HG03439 (cell line): Measurements from ENCODE around the gene PPP2R1B.

Source experiments
- ATAC-seq: cut with Tn5 transposase; IDR thresholded peaks from one replicate; pipeline ENCODE4 v1.9.1; 2021; ENCODE audit warnings: mild to moderate bottlenecking, moderate library complexity; ENCODE audit not compliant: unreplicated experiment

PPP2R1B gene

DNA sequence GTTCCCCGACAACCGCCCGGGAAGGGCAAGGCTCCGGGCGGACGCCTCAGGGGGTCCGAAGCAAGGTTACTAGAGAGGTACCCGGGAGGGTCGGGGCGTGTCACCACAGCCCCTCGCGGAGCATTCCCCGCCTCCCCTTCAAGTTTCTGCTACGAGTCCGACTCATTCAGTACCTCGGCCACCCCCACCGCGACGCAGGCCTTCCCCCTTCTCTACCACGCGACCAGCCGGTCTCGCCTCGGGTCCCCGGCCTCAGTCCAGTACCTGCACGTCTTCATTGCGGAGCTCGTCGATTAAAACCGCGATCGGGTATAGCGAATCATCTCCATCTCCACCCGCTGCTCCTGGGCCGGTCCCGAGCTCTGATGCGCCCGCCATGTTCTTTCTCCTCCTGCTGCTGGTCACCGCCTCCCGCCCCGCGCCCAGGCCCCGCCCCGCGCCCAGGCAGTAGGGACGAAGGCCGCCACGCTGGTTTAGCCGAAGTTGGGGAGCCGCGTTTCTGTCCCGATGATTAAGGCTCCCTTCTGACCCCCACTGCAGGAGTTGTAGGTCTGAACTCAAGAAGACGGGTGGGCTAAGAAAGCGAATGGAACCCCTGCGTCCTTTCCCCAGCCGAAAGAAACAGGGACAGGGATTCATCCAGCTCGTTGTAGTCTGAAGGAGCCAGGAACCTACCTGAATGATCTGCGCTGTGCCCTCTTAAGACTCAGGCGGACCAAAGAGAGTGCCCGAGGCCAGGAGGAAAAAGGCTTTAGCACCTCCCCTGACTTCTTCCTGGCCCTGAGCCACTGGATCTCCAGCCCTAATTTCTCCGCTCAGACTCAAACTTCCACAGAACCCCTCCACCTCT, at the start of gene PPP2R1B:
PPP2R1B (minus strand) TSS at position 406 of the 850 bp plus-strand sequence; CDS start at position 378, 28 bp downstream.
- ATAC-seq, result peak; percentile 86

DNA sequence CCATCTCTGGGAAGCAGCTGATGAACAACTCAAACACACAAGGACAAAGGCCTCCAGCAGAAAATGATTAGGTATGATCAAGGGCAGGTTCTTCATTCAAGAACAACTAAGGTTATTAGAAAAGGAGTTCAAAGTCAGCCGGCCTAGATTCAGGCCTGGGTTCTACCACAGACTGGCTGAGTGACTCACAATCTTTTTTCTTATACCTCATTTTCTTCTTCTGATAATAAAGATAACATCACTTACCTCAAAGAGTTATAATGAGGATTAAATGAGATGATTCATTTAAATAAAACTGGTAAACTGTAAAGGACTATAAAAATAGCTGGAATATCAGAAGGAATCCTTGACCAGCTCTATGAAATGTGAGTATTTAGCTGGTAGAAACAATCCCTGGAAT, 49.3 kb upstream of the PPP2R1B start:
- no peak for ATAC-seq

DNA sequence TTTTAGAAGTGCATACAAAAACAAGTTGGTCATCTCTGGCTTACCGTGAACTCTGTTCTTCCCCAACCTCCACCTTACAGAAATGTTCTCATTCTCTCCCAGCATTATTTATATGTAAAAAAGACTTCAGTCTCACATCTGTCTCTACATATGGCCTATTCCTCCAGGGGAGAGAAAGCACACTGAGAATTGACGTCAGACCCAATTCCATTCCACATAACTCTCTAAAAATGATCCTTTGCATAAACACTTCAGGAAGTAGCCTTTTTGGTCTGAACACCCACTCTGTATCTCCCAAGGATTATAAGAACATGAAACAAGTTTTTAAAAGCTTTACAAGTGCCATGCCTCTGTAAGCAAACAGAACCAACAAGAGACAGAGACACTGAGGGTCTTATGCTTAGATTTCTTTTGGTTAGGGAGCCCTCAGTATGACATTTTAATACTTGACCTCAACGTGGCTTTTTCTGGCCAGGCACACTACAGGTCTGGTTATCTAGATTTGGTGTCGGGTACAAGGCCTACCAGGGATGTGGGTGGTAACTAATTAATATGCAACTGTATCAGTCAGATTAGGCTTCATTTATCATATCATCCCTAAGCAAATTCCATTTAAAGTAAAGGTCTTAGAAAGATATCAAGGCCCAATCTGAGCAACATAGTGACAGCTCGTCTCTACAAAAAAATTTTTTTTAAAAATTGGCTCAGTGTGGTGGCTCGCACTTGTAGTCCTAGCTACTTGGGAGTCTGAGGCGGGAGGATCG, 48.5 kb upstream of the PPP2R1B start:
- ATAC-seq, result no peak

DNA sequence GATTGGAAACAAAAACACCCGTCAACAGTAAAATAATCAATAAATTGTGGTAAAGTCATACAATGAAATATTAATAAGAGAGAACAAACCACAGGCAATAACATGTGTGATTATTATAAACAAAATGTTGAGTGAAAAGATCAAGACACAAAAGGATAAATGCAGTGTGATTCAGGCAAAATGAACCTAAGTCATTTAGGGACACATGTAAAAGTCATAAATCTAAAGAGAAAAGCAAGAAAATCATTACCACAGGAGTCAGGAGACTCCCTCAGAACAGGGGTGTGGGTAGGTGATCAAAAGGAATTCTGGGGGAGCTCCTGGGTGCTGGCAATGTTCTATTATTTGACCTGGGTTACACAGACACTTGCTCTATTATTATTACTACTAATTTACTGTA, 47.9 kb upstream of the PPP2R1B start:
- no peak for ATAC-seq

DNA sequence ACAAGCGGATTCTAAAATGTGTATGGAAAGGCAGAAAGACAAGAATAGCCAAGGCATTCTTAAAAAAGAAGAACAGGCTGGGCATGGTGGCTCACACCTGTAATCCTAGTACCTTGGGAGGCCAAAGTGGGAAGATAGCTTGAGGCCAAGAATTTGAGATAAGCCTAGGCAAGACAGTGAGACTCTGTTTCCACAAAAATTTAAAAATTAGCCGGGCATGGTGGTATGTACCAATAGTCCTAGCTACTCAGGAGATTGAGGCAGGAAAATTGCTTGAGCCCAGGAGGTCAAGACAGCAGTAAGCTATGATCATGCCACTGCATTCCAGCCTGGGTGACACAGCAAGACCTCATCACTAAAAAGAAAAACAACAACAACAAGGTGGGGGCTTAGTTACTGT, 46.0 kb upstream of the PPP2R1B start:
- no peak for ATAC-seq

DNA sequence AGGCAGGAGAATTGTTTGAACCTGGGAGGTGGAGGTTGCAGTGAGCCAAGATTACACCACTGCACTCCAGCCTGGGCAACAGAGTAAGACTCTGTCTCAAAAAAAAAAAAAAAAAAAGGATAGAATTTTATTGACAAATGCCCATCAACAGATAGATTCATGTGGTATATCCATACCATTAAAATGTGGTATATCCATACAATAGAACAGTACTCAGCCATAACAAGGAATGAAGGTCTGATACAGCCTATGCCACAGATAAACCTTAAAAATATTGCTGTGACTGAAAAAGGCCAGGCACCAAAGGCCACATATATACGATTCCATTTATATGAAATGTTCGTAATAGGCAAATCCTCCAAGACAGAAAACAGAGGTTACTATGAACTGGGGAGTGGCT, 45.3 kb upstream of the PPP2R1B start:
- ATAC-seq, result no peak

DNA sequence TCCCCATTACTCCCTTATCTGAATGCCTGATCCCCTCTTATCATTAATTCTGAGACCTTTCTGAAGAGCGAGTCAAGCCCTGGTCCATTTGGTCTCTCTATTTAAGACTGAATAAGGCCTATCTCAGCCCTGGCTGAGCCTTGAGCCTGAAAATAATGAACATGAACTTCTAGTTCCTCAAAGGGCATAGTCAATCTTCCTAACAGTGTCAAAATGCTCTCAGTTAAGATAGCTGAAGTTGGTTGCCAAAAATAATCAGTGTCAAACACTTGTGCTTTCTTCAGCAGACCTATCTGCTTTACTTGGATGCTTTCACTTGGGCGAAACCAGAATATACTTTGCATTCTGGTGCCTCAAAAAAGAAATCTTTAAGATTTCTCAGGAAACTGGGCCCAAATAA, 42.6 kb upstream of the PPP2R1B start:
- no peak for ATAC-seq

DNA sequence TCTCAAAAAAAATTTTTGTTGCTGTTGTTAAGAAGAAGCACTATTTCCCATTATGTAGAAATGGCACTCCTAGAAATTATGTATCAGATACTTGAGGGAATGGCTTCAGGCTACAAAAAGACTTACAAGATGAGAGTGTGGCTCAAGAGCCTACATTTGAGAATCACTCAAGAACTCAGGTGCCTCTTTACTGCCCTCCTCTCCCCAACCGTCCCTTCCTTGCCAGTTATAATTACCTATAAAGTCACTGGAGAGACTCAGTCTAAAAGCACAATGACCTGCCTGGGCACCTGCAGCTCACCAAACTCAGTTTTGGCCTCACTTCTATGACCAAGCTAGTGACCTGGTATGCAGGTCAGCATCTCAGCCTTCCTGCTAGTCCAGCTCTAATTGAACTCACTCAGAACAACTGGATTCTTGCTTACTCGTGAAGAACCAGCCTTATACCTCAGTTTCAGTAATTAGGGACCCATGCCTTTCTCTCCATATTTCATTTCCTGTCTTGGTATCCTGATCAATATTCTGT, 41.9 kb upstream of the PPP2R1B start:
- ATAC-seq, result no peak

DNA sequence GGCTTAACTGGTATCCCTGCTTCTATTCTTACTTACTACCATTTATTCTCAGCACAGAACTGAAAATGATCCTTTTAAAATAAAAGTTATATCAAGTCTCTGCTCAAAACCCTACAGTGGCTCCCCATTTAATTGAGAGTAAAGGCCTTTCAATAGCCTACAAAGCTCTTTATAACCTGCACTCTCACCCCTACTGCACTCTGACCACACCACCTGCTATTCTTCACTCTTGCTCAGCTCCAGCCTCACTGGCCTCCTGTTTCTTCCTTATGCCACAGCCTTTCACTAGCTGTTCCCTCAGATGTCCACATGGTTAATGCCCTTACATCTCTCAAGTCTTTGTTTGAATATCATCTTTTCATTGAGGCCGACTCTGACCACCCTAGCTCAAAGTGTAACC, 40.9 kb upstream of the PPP2R1B start:
- ATAC-seq, result no peak

DNA sequence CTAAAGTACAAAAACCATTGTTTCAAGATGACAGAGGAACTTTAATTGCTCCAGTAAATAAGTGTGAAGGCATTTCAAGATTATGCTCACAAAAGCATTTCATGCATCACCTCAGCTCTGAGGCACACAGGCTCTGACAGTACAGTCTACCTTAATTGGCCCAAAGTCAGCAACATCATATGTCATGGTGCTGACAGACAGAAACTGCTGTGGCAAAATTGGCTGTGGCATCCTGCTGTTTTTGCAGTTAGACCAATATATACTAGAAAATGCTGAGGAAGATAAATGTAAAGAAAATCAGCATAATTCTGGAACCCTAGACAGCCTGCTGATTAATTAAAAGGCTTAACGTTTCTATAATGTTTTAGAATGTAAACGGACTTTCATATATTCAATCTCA, 34.9 kb upstream of the PPP2R1B start:
- no peak for ATAC-seq

DNA sequence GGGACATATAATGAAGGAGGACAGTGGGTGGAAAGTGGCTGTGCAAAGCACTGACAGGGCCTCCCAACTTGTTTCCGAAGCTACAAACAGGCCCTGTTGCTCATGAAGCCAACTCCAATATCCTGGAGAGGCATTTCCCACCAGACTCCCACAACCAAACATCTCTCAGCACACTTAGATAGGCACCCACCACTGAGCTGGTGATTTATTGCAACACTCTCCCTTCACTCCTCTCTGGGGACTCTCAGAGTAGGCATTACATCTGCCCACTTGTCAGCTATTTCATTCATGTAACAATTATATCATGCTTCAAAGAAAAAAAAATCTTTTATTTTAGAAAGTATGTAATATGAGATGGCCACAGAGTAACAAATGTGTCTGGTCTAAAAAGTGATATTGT, 32.1 kb upstream of the PPP2R1B start:
- no peak for ATAC-seq

DNA sequence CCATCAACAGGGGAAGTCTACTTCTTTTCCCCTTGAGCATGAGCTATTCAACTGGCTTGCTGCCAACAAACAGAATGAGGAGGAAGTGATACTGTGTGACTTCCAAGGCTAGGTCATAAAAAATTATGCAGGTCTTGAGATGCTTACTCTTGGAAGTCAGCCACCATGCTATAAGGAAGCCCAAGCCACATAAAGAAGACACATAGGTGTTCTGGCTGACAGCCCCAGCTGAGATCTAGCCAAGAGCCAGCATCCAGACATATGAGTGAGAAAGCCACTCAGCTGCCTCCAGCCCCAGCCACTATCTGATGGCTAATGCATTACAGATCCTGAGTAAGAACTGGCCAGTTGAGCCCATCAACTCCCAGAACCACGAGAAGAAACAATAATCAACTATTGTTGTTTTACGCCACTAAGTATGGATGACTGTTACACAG, 31.0 kb upstream of the PPP2R1B start:
- ATAC-seq, result no peak

DNA sequence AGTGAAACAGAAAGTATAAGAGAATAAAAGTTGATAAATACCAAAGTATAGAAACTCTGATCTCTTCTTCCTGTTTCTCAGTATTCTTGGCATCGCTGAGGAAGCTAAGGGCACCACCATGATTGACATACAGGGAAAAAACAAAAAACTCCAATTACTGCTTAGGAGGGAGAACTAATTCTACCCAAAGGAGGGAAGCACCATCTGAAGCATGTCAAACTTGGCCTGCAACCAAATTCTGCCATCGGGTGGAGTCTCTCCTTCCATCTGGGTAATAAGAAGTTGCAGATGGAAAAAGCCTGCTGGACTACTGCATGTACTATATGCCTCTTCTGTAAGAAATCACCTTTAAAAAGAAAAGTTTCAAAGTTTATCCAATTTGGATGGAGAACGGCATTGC, 30.5 kb upstream of the PPP2R1B start:
- no peak for ATAC-seq

DNA sequence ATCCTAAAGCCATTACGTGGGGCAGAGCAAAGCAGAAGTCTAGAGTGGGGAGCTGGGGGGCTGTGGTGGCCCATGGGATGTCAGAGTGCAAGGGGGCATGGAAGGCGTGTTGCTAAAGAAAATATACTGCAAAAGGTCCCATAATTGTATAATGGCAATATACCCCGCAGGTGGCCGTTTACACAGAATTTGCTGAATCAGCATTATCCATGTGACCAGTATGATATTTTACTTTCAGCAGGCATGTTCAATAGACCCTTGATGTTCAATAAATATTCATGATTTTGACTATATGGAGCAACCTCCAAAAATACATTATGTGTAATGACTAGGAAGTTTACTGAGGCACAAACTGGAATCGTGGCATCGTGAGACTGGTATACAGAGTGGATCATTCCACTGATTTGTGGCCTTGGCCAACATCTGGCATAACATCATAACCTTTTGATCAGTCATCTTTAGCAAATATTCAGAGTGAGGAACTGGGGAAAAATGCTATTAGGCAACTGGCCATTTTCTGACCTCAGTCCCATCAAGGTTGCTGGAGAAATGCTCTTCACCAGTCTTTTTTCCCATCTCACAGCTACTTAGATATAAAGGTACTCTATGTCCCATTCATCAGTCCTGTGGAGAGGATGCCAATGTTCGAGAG, 29.3 kb upstream of the PPP2R1B start:
- ATAC-seq, result no peak

DNA sequence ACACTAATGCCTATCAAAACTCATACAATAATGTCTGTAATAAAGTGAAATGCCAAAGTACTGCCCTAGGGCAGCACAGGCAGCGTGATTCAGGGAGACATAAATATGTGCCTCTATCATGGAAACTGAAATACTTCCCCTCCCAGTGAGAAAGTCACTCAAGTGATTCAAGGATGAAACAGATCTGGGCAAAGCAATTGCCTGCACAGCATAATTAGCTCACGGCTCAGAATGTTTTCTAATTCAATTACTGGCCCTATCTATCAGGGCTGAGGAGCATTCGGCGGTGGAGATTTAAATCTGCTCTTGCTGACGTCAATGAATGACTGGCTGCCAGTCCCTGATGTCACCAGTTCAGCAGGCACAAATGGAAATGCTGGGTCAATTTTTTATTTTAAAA, 27.7 kb upstream of the PPP2R1B start:
- ATAC-seq, result no peak

DNA sequence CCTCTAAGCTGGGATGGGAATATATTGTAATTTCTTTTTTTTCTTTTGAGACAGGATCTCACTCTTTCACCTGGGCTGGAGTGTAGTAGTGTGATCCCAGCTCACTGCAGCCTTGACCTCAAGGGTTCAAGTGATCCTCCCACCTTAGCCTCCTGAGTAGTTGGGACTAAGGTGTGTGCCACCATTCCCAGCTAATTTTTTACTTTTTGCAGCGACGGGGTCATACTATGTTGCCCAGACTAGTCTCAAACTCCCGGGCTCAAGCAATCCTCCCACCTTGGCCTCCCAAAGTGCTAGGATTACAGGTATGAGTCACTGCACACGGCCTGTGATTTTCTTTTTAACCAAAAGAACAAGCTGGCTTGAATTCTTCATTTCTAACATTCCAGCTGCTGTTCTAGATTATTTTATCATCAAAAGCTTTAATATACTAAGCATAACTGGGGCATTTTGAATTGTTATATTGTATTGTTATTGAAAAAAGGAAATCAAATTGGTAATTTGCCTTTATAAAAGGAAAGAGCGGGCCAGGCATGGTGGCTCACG, 26.8 kb upstream of the PPP2R1B start:
- ATAC-seq, result no peak

DNA sequence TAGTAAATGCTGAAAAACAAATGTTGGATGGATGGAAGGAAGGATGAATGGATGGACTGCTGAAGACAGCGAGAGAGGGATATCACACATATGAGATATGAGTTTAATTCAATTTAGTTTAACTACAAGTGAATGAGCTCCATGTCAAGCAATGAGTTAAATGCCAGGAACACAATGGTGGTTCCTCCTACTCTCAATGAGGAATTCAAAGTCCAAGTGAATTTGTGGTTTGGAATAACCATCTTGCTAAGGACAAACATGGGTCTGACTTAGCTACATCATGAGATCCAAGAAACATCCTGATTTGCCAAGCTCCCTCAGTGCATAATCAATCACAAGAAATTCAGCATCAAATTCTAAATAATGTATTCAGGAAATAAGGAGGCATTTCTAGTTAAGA, 26.1 kb upstream of the PPP2R1B start:
- ATAC-seq, result no peak

DNA sequence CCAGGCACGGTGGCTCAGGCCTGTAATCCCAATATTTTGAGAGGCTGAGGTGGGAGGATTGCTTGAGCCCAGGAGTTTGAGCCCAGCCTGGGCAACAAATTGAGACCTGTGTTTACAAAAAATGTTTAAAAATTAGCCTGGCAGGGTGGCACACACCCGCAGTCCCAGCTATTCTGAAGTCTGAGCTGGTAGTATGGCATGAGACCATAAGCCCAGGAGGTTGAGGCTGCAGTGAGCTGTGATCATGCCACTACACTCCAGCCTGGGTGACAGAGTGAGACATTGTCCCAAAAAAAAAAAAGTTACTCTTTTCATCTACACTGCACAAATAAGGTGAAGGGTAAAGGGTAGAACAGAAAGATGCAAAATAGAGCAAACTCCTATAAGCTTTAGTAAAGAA, 22.3 kb upstream of the PPP2R1B start:
- no peak for ATAC-seq

DNA sequence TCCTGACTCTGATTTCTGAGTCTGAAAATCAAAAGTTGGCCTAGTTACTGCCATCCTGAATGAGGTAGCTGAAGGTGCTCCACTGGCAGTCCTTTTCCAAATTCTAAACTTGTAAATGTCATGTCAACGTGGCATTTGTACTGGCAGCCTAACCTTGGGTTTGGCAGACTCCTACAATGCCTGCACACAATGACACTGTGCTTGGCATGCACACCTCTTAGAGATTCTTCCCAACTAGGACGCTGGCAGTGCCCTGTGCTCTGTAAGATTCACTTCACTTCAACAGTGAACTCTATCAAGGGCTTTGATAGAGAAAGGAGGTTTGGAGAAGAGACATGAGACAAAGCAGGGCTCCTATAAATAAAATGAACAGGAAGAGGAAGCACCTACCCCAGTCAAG, 21.9 kb upstream of the PPP2R1B start:
- ATAC-seq, result no peak

DNA sequence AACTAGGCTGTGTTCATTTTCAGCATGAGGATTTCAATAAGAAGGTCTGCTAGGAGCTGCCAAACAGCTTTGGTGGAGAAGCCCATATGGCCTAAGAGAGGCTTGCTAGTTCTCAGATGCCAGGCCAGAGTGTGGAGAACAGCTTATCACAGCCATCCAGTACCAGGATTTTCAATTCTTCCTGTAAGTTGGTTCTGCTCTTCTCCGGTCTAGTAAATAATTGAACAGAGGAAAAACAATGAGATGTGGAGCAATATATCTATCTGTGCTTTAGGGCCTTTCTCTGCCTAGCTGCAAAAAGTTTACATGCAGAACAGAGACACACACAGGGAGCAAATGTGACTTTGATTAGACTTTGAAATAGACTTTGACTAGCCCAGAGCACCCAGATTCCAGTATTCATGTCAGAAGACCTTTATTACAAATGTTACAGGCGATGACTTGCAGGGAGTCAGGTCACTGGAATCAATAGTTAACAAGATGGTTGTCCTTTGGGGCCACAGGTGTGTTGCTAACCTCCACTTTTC, 19.8 kb upstream of the PPP2R1B start:
- no peak for ATAC-seq

DNA sequence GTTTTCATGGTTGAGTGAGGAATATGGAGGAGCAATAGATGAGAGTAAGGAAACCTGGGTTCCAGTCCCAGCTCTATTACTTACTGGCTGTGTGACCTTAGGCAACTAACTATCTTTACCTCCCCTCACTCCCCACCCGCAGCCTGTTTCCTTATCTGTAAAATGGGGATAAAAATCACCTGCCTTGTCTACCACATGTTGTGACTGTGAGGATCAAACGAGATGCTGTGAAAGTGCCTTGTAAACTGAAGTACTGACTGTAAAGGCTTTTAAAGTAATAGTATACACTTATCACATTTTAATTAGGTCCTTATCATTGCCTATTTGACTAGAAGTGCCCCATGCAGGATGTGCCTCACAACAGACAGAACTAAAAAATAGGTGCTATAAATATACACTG, 18.9 kb upstream of the PPP2R1B start:
- no peak for ATAC-seq
